BLaER1 (cell line): ENCODE data around the gene AKT1.

ENCODE experiments used
- H3K27ac ChIP-seq: shearing (Covaris generic); formaldehyde crosslinking; 2 replicates; pipeline ENCODE4 v1.8.1; 2022
- H3K27me3 ChIP-seq: shearing (Covaris generic); formaldehyde crosslinking; 2 replicates; pipeline ENCODE4 v1.8.1; 2022
- H3K36me3 ChIP-seq: shearing (Covaris generic); formaldehyde crosslinking; 2 replicates; pipeline ENCODE4 v1.8.1; 2022
- H3K4me1 ChIP-seq: shearing (Covaris generic); formaldehyde crosslinking; 2 replicates; pipeline ENCODE4 v1.8.1; 2022
- H3K4me2 ChIP-seq: shearing (Covaris generic); formaldehyde crosslinking; 2 replicates; pipeline ENCODE4 v1.8.1; 2022
- H3K4me3 ChIP-seq: shearing (Covaris generic); formaldehyde crosslinking; 2 replicates; pipeline ENCODE4 v1.8.1; 2022
- H3K9ac ChIP-seq: shearing (Covaris generic); formaldehyde crosslinking; 2 replicates; pipeline ENCODE4 v1.8.1; 2022
- H3K9me3 ChIP-seq: shearing (Covaris generic); formaldehyde crosslinking; 2 replicates; pipeline ENCODE4 v1.8.1; 2022
- H4K20me1 ChIP-seq: shearing (Covaris generic); formaldehyde crosslinking; 2 replicates; pipeline ENCODE4 v1.8.1; 2022
- Cebpa-rat ChIP-seq: shearing (Covaris generic); IDR thresholded peaks from 2 replicates; pipeline ENCODE4 v1.8.1; 2022

Gene AKT1

DNA sequence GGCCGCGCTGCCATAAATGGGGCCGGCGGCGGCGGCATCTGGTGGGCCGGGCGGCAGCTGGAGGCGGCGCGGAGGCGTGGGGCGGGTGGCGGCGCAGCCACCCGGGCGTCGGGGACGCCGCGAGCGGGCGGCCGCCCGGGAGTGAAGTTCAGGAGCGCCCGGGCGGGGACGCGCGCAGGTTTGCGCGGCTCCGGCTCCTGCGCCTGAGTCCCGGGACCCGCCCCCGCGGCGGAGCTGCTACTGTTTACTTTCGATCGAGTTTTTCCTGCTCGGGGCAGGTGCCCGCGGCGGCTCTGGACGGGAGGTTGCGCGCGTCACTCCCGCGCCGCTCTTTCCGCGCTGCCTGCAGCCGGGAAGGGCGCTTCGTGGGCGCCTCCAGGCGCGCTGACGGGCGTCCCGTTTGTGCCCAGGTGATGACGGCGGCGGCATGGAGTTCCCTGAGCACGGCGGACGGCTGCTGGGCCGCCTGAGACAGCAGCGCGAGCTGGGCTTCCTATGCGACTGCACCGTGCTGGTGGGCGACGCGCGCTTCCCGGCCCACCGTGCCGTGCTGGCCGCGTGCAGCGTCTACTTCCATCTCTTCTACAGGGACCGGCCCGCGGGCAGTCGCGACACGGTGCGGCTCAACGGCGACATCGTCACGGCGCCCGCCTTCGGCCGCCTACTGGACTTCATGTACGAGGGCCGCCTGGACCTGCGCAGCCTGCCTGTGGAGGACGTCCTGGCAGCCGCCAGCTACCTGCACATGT lies 5.4 kb upstream of the AKT1 start, which contains the start of gene ZBTB42:
TSS of gene ZBTB42 (plus strand) at position 331 of the 749 bp plus-strand sequence. CDS start at position 428, 97 bp downstream.
- Histone ChIP-seq H3K4me1 (peaks cover 91% of the 10 kb centered on the region), H3K27me3 (peaks cover 24% of the 10 kb centered on the region; the same call in 1 of the 2 replicates), H3K9ac (peak within 1 kb of the TSS; percentile 76), H3K36me3 (no peaks in the 10 kb centered on the region), H3K4me2 (peak within 1 kb of the TSS; percentile 98), H4K20me1 (peaks cover 42% of the 10 kb centered on the region), H3K9me3 (no peaks in the 10 kb centered on the region), H3K4me3 (peak within 1 kb of the TSS; percentile 76), H3K27ac (peak within 1 kb of the TSS; percentile 78)
- TF ChIP-seq Cebpa-rat = no peak

DNA sequence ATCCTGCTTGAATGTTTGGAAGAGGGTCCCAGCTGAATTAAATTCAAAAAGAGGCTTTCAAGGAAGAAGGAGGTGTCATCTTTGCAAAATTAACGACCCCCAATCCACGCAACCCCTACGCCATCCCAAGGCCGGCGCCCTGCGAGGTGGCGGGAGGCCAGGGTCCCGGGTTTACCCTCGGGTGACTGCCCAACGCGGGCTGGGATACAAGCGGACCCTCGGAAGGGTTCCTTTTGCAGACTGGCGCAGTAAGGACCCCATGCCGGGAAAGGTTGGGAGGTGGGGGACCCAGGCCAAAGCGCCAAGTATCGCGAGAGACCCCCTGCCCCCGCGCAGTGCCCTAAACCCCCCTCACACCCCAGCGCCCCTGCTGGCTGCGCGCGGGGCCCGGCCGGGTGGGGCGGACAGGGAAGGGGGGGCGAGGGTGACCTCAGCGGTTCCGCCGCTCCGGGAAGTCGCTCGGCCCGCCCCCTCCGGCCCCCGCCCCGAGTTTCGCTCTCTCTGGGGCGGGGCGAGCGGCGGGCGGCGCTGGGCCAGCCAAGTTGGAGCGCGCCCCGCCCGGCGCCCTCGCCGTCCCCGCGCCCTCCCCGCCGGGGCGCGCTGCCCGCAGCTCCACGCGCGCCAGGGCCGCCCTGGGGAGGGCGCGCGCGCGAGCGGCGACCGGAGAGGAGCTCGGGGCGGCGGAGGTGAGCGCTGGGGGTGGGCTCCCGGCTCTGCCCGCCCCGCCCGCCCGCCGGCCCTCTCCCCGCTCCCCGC lies 4.6 kb upstream of the AKT1 start:
- Histone ChIP-seq H3K27ac (peak overlapping the region; percentile 78), H3K4me3 (peak overlapping the region; percentile 76), H3K4me1 (peaks cover 87% of the 10 kb centered on the region), H4K20me1 (peaks cover 34% of the 10 kb centered on the region), H3K27me3 (peaks cover 24% of the 10 kb centered on the region; the same call in 1 of the 2 replicates), H3K9ac (peak overlapping the region; percentile 76), H3K36me3 (no peaks in the 10 kb centered on the region), H3K9me3 (no peaks in the 10 kb centered on the region), H3K4me2 (peak overlapping the region; percentile 98)
- no peak for TF ChIP-seq Cebpa-rat

DNA sequence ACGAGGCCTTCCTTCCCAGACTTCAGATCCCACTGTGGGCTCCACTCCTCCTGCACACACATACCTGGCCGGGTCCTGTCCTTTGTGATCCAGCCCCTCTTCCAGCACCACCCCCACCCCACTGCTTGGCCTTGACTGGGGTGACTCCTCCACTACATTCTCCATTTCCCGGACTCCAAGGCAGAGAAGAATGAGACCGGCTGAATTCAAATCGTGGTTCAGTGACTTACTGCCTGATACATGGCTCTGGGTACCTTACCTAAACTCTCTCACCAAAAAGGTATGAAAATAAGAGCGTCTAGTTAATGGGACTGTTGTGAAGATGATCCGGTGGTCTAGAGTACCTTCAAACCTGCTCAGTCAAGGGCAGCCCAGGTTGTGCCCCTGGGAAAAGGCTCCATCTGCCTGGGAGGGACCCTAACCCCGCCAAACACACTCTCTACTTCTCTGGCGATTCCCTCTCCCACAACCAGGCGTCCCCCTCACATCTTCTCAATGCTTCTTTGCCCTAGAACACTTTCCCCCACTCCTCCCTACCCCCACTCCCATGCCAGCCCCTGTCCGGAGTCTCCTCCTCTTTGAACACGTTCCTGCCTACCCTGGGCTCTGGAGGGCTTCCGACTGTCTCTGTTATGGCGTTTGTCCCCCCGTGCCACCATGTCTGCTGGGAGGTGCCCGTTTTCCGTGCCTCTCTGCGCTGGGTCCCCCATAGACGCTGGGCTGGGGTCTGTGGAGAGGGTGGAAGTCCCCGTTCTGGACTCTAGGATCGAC lies 3.9 kb upstream of the AKT1 start:
- Histone ChIP-seq H3K27me3 (peaks cover 24% of the 10 kb centered on the region; the same call in 1 of the 2 replicates), H3K36me3 (no peaks in the 10 kb centered on the region), H3K9ac (peak overlapping the region; percentile 76; the same call in 1 of the 2 replicates), H3K4me2 (peak overlapping the region; percentile 98), H3K4me3 (peak overlapping the region; percentile 76), H3K27ac (peak overlapping the region; percentile 78), H4K20me1 (peaks cover 33% of the 10 kb centered on the region), H3K4me1 (peaks cover 80% of the 10 kb centered on the region), H3K9me3 (no peaks in the 10 kb centered on the region)
- no peak for TF ChIP-seq Cebpa-rat

DNA sequence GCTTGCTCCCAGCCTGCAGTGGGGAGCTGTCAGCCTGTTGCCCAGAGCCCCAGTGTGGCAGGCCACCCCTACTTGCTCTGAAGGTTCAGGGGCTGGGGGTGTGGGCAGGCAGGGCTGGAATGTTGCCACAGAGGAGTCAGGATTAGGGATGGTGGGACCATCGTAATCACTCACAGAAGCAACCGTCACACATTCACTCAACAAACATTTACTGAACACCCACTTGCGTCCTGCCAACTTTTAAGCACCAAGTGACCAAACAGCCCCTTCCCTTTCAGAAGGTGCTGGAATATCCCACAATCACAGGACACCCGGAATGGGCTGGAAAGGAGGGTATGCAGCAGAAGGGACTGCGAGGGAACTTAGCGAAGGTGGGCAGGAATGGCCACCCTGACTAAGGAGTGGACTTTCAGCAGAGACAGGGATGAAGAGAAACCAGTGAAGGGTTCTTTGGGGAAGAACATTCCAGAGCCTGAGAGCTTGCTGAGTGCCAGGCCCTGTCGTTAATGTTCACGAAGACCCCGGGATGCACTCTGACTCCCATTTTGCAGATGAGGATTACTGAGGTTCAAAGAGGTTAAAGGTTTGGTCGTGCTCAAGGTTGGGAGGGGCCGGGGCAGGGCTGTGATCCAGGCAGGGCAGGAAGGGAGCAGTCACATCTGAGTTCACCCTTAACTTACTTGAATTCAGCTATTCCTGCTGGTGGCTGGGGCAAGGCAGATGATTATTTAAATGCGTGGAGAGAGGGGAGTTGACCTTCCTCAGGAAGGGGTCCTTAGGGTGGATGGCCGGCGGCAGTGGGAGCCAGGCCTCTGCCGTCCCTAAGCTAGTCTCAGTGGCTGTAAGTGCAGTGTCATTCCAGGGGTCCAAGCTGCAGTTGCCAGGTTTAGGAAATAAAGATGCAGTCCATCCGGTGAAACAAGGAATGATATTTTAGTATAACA lies 3.0 kb upstream of the AKT1 start:
- Histone ChIP-seq H3K4me1 (peaks cover 80% of the 10 kb centered on the region), H3K27me3 (peaks cover 24% of the 10 kb centered on the region; the same call in 1 of the 2 replicates), H3K9ac (peak overlapping the region; percentile 27; the same call in 1 of the 2 replicates), H3K9me3 (no peaks in the 10 kb centered on the region), H3K4me2 (peak overlapping the region; percentile 98), H3K36me3 (no peaks in the 10 kb centered on the region), H3K4me3 (no peak overlapping the region), H4K20me1 (peaks cover 40% of the 10 kb centered on the region), H3K27ac (peak overlapping the region; percentile 19; the same call in 1 of the 2 replicates)
- TF ChIP-seq Cebpa-rat = no peak

DNA sequence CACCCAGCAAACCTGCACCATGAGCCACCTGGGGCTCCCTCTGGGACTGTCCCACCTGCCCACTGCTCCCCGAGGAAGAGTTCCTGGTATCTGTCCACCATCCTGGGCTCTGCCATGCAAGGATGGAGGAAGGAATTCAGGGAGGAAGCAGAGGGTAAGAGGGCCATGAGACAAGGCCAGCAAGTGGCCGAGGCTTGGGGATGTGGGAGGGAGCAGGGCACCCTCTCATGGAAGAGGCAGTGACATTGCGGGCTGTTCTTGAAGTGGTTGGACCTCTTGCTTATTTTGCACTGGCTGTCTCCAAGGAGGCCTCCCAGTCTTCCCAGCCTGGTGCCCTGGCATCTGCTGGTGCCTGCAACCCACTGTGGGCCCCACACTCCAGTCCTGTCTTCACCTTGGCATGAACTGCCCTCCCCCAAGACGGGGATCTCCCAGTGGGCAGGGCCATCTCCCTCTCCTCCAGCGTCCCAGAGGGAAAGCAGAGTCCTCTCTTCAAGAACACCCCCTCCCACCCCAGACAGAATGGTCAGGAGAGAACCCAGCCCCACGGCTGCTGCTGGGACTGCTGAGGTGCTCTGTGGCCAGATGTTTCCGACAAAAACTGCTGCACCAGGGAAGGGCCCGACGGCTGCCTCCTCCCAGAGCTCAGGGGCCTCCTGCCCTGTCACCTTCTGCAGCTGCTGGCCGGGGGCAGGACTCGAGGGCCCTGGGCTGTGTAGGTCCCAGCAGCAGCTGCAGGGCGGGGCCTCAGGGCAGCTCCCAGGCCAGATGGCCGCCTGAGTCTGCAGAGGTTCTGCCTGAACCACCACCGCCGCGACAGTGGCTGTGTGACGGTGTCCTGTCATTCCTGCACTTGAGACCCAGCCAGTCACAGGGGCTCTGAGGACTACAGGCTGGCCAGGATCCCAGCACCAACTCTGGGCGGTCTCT lies 1.8 kb upstream of the AKT1 start:
- Histone ChIP-seq H3K27ac (peak overlapping the region; percentile 19), H4K20me1 (peaks cover 40% of the 10 kb centered on the region), H3K4me3 (no peak overlapping the region), H3K9me3 (no peaks in the 10 kb centered on the region), H3K4me2 (peak overlapping the region; percentile 98), H3K36me3 (peaks cover 8% of the 10 kb centered on the region; the same call in 1 of the 2 replicates), H3K27me3 (peaks cover 24% of the 10 kb centered on the region; the same call in 1 of the 2 replicates), H3K9ac (peak overlapping the region; percentile 27), H3K4me1 (peaks cover 80% of the 10 kb centered on the region)
- TF ChIP-seq Cebpa-rat = no peak

DNA sequence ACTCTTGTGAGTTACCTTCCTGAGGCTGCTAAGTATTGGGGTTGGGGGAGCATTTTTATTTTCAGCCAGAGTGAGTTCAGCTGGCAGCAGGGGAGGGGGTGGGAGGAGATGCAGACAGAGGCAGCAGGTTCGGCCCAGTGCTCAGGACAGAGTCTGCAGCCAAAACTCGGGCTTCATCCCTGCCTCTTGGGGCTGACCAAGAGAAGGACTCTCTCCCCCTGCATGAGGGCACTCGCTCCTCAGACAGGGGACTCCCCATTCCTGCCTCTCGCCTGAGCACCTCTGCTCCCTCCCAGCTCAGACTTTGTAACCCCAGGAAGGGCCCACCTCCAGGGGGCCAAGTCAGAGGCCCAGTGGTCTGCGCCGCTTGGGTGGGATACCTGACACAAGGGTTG lies 1.1 kb upstream of the AKT1 start:
- Histone ChIP-seq H3K27ac (no peak overlapping the region), H3K4me2 (peak overlapping the region; percentile 98), H3K27me3 (peaks cover 24% of the 10 kb centered on the region; the same call in 1 of the 2 replicates), H3K4me1 (peaks cover 80% of the 10 kb centered on the region), H3K9ac (no peak overlapping the region; the same call in 1 of the 2 replicates), H4K20me1 (peaks cover 40% of the 10 kb centered on the region), H3K36me3 (peaks cover 15% of the 10 kb centered on the region), H3K9me3 (no peaks in the 10 kb centered on the region), H3K4me3 (no peak overlapping the region; the same call in 1 of the 2 replicates)
- no peak for TF ChIP-seq Cebpa-rat

DNA sequence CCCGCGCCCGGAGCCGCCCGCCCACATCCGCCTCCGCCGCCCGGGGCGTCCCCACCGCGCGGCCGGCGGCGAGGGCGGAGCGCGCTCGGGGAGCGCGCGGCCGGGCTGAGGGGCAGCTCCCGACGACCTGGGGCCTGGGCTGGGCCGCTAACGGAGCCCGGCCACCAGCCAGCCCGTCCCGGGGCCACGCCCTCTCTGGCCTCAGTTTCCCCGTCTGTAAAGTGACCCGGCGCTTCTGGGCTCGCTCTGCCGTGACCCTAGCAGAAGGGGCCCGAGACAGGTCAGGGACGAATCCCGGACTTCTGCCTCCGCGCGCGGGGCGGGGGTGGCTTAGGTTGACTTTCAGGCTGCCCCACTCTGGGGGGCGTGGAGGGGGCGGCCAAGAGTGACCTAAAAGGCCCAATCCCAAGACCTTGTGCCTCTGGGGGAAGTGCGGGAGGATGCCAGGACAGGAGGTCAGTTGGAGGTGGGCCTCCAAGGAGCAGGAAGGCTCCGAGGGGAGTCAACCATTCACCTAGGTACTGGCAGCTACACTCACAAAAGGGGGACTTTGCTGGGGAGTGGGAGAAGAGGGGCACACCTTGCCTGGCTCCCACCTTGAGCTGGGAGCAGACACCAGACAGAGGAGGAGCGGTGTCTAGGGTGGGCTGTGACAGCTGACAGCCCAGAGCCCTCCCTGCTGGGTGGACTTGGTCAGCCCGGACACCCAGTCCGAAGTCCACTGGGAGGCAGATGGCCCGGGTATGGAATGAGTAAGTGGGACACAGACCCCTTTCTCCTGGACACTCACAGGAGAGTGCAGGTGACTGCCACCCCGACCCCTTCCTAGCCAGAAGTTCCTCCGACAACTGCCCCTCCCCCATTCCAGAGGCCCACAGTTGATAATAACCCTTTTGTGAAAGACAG lies 486 bp upstream of the AKT1 start:
- H3K36me3 ChIP-seq = peaks cover 21% of the 10 kb centered on the region
- H3K4me3 ChIP-seq = peak overlapping the region; percentile 98
- H3K27ac ChIP-seq = peak overlapping the region; percentile 96
- H3K9me3 ChIP-seq = no peaks in the 10 kb centered on the region
- H3K27me3 ChIP-seq = peaks cover 24% of the 10 kb centered on the region; the same call in 1 of the 2 replicates
- H3K4me1 ChIP-seq = peaks cover 80% of the 10 kb centered on the region
- H3K9ac ChIP-seq = peak overlapping the region; percentile 98
- TF ChIP-seq Cebpa-rat = no peak
- H4K20me1 ChIP-seq = peaks cover 41% of the 10 kb centered on the region
- H3K4me2 ChIP-seq = peak overlapping the region; percentile 98
